ENCODE data around the gene TAMALIN.

The TAMALIN gene

GRCh38 chr12:52056801-52057637, 50.3 kb downstream of the TAMALIN start:
- DNase-seq, result no peak

GRCh38 chr12:52057638-52058576, 51.2 kb downstream of the TAMALIN start:
- no peak for DNase-seq

GRCh38 chr12:52058631-52059361, 52.0 kb downstream of the TAMALIN start:
- DNase-seq, result no peak

GRCh38 chr12:52059582-52060497, 53.1 kb downstream of the TAMALIN start:
- DNase-seq, result no peak

- no peak for DNase-seq
Measured at GRCh38 chr12:52060498-52061177, 53.9 kb downstream of the TAMALIN start.

GRCh38 chr12:52061470-52062166, 54.9 kb downstream of the TAMALIN start:
- no peak for DNase-seq

- DNase-seq, result no peak
Measured at GRCh38 chr12:52062167-52063081, 55.7 kb downstream of the TAMALIN start.

GRCh38 chr12:52063082-52063924, 56.6 kb downstream of the TAMALIN start:
- DNase-seq, result no peak

- no peak for DNase-seq
Measured at GRCh38 chr12:52063981-52064649, 57.4 kb downstream of the TAMALIN start.
